ENCODE data around the gene POGLUT2. TPM values are rescaled to one million over a fixed set of nuclear protein-coding genes. Genes with fewer than 3 reads are reported as not detected.

POGLUT2 gene
- total and polyA plus RNA-seq, 10 of the 15 experiments (the other 5 are each of a cell fraction or from before 2014, with no cell fraction given), result 2.9 to 11.3 (median 7.6) TPM

- TF ChIP-seq SMC3 (IDR thresholded peaks at IDR 0.05; ENCODE audit: borderline replicate concordance, low read length), result peak; percentile 51; the same call in 1 of the 2 replicates
- no peak for TF ChIP-seq CHD4 (IDR thresholded peaks at IDR 0.05)
- no peak for TF ChIP-seq PML (IDR thresholded peaks at IDR 0.05; ENCODE audit: low read length)
- no peak for TF ChIP-seq RFX5 (IDR thresholded peaks at IDR 0.05; ENCODE audit: low read depth, low read length)
- TF ChIP-seq SIN3A (IDR thresholded peaks at IDR 0.05; ENCODE audit: low read depth, low read length), result peak; percentile 67; the same call in 1 of the 2 replicates
- TF ChIP-seq NBN (IDR thresholded peaks at IDR 0.05), result peak; percentile 70
- no peak for TF ChIP-seq IRF5 (IDR thresholded peaks at IDR 0.05; ENCODE audit: borderline replicate concordance)
- TF ChIP-seq TCF12 (IDR thresholded peaks at IDR 0.05; ENCODE audit: low read depth, low read length), result peak; percentile 27; the same call in 1 of the 2 replicates
- TF ChIP-seq EZH2 (IDR thresholded peaks at IDR 0.05; ENCODE audit: borderline replicate concordance, control insufficient read depth, low read depth, low read length), result no peak
- peak; percentile 44 for TF ChIP-seq KLF5 (IDR thresholded peaks at IDR 0.05; ENCODE audit: partially characterized antibody)
- TF ChIP-seq CREB1 (IDR thresholded peaks at IDR 0.05; ENCODE audit: low read depth), result peak; percentile 40; the same call in 1 of the 2 replicates
- peak; percentile 80 for TF ChIP-seq ZNF687 (IDR thresholded peaks at IDR 0.05)
- no peak for TF ChIP-seq E4F1 (IDR thresholded peaks at IDR 0.05; ENCODE audit: borderline replicate concordance, partially characterized antibody)
- TF ChIP-seq ZBTB33 (IDR thresholded peaks at IDR 0.05), result no peak
- TF ChIP-seq ZNF207 (IDR thresholded peaks at IDR 0.05; ENCODE audit: borderline replicate concordance), result peak; percentile 75; the same call in 1 of the 2 replicates
These were observed 1.6 kb upstream of the POGLUT2 start (continued) for GRCh38 chr13:102800145-102801041.
